SK-N-SH (cell line): ENCODE measurements around the gene XK. TPM values are rescaled to one million over a fixed set of nuclear protein-coding genes. Genes with fewer than 3 reads are reported as not detected.

Source experiments
- CTCF ChIA-PET: fragments of 300-600, 350-600 bp; formaldehyde crosslinking; extraction: SDS; loops from one replicate; lab custom pipeline; 2021; lab: Yijun Ruan, JAX
- POLR2A ChIA-PET: fragments of 350-600 bp; sonication (Branson Sonifier 250); formaldehyde crosslinking; extraction: SDS; loops from one replicate; lab custom pipeline; 2020; ENCODE audit warnings: antibody characterized with exemption, inconsistent platforms; lab: Yijun Ruan, JAX
- DNase-seq: peaks from one replicate; pipeline ENCODE4 v3.0.0; 2012
- H2AFZ ChIP-seq: fragments of 200-600 bp; sonication (generic); 2 replicates; pipeline ENCODE4 v1.8.1; 2016; ENCODE audit warnings: antibody characterized with exemption, mild to moderate bottlenecking, low read depth
- H3F3A ChIP-seq: fragments of 200-600 bp; sonication (generic); replicated peaks from 2 replicates; pipeline ENCODE3; 2016; ENCODE audit warnings: antibody characterized with exemption, mild to moderate bottlenecking; ENCODE audit not compliant: insufficient read depth
- H3K27ac ChIP-seq, 2 experiments: fragments of 200-500 bp in 1 of 2; fragments of 200-600 bp in 1 of 2; sonication (Bioruptor generic) in 1 of 2; sonication (generic), shearing (Covaris generic) in 1 of 2; 2 replicates each; pipeline versions ENCODE4 v1.5.1 to v1.6.1; 2014 to 2016; ENCODE audit warnings: low read depth in 2 of 2, inconsistent platforms in 1 of 2, low read length in 1 of 2, mild to moderate bottlenecking in 1 of 2, mixed read lengths in 1 of 2
- H3K27me3 ChIP-seq: fragments of 200-600 bp; sonication (generic), shearing (Covaris generic); 2 replicates; pipeline ENCODE4 v1.6.1; 2016; ENCODE audit warnings: mixed run types; ENCODE audit not compliant: insufficient read depth
- H3K36me3 ChIP-seq, 2 experiments: fragments of 200-500 bp in 1 of 2; fragments of 200-600 bp in 1 of 2; sonication (Bioruptor generic) in 1 of 2; sonication (generic) in 1 of 2; replicated peaks in 1 of 2; 2 replicates each; pipeline versions ENCODE3 to v1.5.1; 2014 to 2016; ENCODE audit warnings: low read length in 1 of 2, mild to moderate bottlenecking in 1 of 2; ENCODE audit not compliant: insufficient read depth in 2 of 2, control insufficient read depth in 1 of 2
- H3K4me1 ChIP-seq, 2 experiments: fragments of 200-500 bp in 1 of 2; fragments of 200-600 bp in 1 of 2; sonication (Bioruptor generic) in 1 of 2; sonication (generic), shearing (Covaris generic) in 1 of 2; 2 replicates each; pipeline versions ENCODE4 v1.5.1 to v1.6.1; 2014 to 2016; ENCODE audit warnings: low read depth in 1 of 2, low read length in 1 of 2, mixed run types in 1 of 2; ENCODE audit not compliant: insufficient read depth in 2 of 2, control insufficient read depth in 1 of 2
- H3K4me2 ChIP-seq: fragments of 200-600 bp; sonication (generic), shearing (Covaris generic); 2 replicates; pipeline ENCODE4 v1.6.1; 2017; ENCODE audit warnings: mixed run types
- H3K4me3 ChIP-seq, 2 experiments: fragments of 200-500 bp in 1 of 2; fragments of 200-600 bp in 1 of 2; sonication (Bioruptor generic) in 1 of 2; sonication (generic), shearing (Covaris generic) in 1 of 2; 2 replicates each; pipeline versions ENCODE4 v1.5.1 to v1.8.1; 2014 to 2016; ENCODE audit warnings: low read depth in 2 of 2, inconsistent platforms in 1 of 2, low read length in 1 of 2, mild to moderate bottlenecking in 1 of 2, mixed read lengths in 1 of 2, moderate library complexity in 1 of 2
- H3K79me2 ChIP-seq: fragments of 200-600 bp; sonication (generic); 2 replicates; pipeline ENCODE4 v1.8.1; 2017; ENCODE audit warnings: mild to moderate bottlenecking; ENCODE audit not compliant: insufficient read depth
- H3K9ac ChIP-seq: fragments of 200-600 bp; sonication (generic); 2 replicates; pipeline ENCODE4 v1.6.1; 2017; ENCODE audit warnings: mixed run types
- H3K9me2 ChIP-seq: fragments of 200-600 bp; sonication (generic); 2 replicates; pipeline ENCODE4 v1.6.1; 2017; ENCODE audit warnings: mixed run types
- H3K9me3 ChIP-seq: fragments of 200-600 bp; sonication (generic); 2 replicates; pipeline ENCODE4 v1.6.1; 2017; ENCODE audit warnings: mixed run types, mild to moderate bottlenecking, moderate library complexity
- H4K20me1 ChIP-seq: fragments of 200-600 bp; sonication (generic); 2 replicates; pipeline ENCODE4 v1.6.1; 2017; ENCODE audit warnings: mild to moderate bottlenecking, mixed run types; ENCODE audit not compliant: insufficient read depth
- FOXM1 ChIP-seq: IDR thresholded peaks from 2 replicates; pipeline ENCODE4 v1.4.0; 2012; ENCODE audit warnings: low read depth, mild to moderate bottlenecking
- GABPA ChIP-seq: IDR thresholded peaks from 2 replicates; pipeline ENCODE4 v1.4.0; 2012; ENCODE audit warnings: low read depth, mild to moderate bottlenecking
- GATA2 ChIP-seq: sonication (generic); formaldehyde crosslinking; IDR thresholded peaks from 2 replicates; pipeline ENCODE4 v1.5.0; 2020; ENCODE audit warnings: mild to moderate bottlenecking, missing genetic modification reagents
- IRF3 ChIP-seq: fragments of 150-350 bp; IDR thresholded peaks from 2 replicates; pipeline ENCODE4 v1.6.1; 2016; ENCODE audit warnings: mild to moderate bottlenecking, low read depth, low read length
- MAX ChIP-seq: IDR thresholded peaks from 2 replicates; pipeline ENCODE4 v1.4.0; 2012; ENCODE audit warnings: low read depth
- MEF2A ChIP-seq: IDR thresholded peaks from 2 replicates; pipeline ENCODE4 v1.4.0; 2012; ENCODE audit warnings: low read depth, borderline replicate concordance
- MXI1 ChIP-seq: IDR thresholded peaks from 2 replicates; pipeline ENCODE4 v1.6.1; 2012; ENCODE audit warnings: mild to moderate bottlenecking, low read depth, low read length, improper control_type of control experiment
- NRF1 ChIP-seq: IDR thresholded peaks from 2 replicates; pipeline ENCODE4 v1.6.1; 2012; ENCODE audit warnings: low read depth, mild to moderate bottlenecking, low read length
- PBX3 ChIP-seq: IDR thresholded peaks from 2 replicates; pipeline ENCODE4; 2012
- RAD21 ChIP-seq: IDR thresholded peaks from 2 replicates; pipeline ENCODE4 v1.6.1; 2012; ENCODE audit warnings: mild to moderate bottlenecking, low read length
- SMC3 ChIP-seq: IDR thresholded peaks from 2 replicates; pipeline ENCODE4 v1.6.1; 2012; ENCODE audit warnings: low read depth, low read length, improper control_type of control experiment
- TCF12 ChIP-seq: IDR thresholded peaks from 2 replicates; pipeline ENCODE4 v1.4.0; 2012
- WGBS: methylation state at CpG from one replicate; pipeline ENCODE4 v1.1.6; 2017; ENCODE audit warnings: low lambda C conversion rate; 5-methylcytosine and 5-hydroxymethylcytosine counted together
- polyA plus RNA-seq, 3 experiments: library from polyadenylated mRNA; depleted of rRNA; stranded (reverse); fragments of >200 nt; gene quantifications; 2 replicates each; pipeline ENCODE4 v1.2.3, GENCODE V29; 2012
- TF ChIP-seq, protein P1 (sequence below): IDR thresholded peaks from 2 replicates; pipeline ENCODE4 v1.6.1; 2012; ENCODE audit warnings: mild to moderate bottlenecking, low read depth, low read length, moderate library complexity
- TF ChIP-seq, protein P2 (sequence below): fragments of 150-350 bp; IDR thresholded peaks from 2 replicates; pipeline ENCODE4 v1.6.1; 2017; ENCODE audit warnings: antibody characterized with exemption, low read length, low read depth, borderline replicate concordance

Gene XK
- polyA plus RNA-seq, 1 of the 3 experiments (the other 2 are of a cell fraction) = not detected

DNA sequence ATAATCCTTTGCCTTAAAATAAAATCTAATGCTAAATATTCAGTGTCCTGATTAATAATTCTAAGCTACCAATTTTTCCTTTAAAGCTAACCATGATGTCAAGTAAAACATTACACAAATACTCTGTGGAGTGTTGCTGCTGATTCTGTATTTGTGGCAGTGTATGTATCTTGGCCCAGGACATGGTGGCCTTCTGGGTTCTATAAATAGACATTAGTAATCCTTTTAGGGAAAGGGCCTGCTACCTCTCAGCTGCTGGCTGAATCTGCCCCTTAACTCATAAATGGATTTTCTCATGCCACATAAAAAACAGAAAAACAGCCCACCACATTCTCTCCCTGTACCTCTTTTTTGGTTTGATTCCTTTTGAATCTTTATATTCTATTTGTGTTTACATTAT, 1.2 kb upstream of the XK start:
- Histone ChIP-seq H3F3A (no peaks in the 10 kb centered on the region), H3K79me2 (no peaks in the 10 kb centered on the region), H3K27me3 (peaks cover 16% of the 10 kb centered on the region; the same call in 1 of the 2 replicates), H3K4me3 (no peak overlapping the region), H3K4me2 (no peak overlapping the region), H2AFZ (no peak overlapping the region), H3K9me3 (no peaks in the 10 kb centered on the region), H3K9me2 (no peaks in the 10 kb centered on the region), H3K36me3 (no peaks in the 10 kb centered on the region), H3K27ac (no peak overlapping the region), H3K4me1 (peaks cover 0 to 3% of the 10 kb centered on the region in 2 experiments; a peak in 1 of 4 replicates), H4K20me1 (no peaks in the 10 kb centered on the region), H3K9ac (no peak overlapping the region)
- no peak for TF ChIP-seq FOXM1
- TF ChIP-seq, protein P1, sequence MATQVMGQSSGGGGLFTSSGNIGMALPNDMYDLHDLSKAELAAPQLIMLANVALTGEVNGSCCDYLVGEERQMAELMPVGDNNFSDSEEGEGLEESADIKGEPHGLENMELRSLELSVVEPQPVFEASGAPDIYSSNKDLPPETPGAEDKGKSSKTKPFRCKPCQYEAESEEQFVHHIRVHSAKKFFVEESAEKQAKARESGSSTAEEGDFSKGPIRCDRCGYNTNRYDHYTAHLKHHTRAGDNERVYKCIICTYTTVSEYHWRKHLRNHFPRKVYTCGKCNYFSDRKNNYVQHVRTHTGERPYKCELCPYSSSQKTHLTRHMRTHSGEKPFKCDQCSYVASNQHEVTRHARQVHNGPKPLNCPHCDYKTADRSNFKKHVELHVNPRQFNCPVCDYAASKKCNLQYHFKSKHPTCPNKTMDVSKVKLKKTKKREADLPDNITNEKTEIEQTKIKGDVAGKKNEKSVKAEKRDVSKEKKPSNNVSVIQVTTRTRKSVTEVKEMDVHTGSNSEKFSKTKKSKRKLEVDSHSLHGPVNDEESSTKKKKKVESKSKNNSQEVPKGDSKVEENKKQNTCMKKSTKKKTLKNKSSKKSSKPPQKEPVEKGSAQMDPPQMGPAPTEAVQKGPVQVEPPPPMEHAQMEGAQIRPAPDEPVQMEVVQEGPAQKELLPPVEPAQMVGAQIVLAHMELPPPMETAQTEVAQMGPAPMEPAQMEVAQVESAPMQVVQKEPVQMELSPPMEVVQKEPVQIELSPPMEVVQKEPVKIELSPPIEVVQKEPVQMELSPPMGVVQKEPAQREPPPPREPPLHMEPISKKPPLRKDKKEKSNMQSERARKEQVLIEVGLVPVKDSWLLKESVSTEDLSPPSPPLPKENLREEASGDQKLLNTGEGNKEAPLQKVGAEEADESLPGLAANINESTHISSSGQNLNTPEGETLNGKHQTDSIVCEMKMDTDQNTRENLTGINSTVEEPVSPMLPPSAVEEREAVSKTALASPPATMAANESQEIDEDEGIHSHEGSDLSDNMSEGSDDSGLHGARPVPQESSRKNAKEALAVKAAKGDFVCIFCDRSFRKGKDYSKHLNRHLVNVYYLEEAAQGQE = no peak
- DNase-seq = no peak
- POLR2A ChIA-PET = no interaction called here
- CTCF ChIA-PET = no interaction called here

- WGBS = 48% methylated on average over 3 of the region's 3 CpGs
- no peak overlapping the region for H3K4me2 ChIP-seq
- ChIA-PET CTCF (no interaction called here), POLR2A (no interaction called here)
- no peaks in the 10 kb centered on the region for H3K36me3 ChIP-seq
- H3K27me3 ChIP-seq = peaks cover 16% of the 10 kb centered on the region; the same call in 1 of the 2 replicates
- no peak overlapping the region for H3K9ac ChIP-seq
- no peaks in the 10 kb centered on the region for H3K79me2 ChIP-seq
- H4K20me1 ChIP-seq = no peaks in the 10 kb centered on the region
- H2AFZ ChIP-seq = no peak overlapping the region
- H3K27ac ChIP-seq = no peak overlapping the region
- no peak for DNase-seq
- TF ChIP-seq GATA2 (no peak), NRF1 (no peak), GABPA (no peak), PBX3 (no peak), MXI1 (no peak), TCF12 (no peak), MEF2A (no peak), SMC3 (no peak), IRF3 (no peak), MAX (no peak), RAD21 (no peak)
- TF ChIP-seq, protein P2, sequence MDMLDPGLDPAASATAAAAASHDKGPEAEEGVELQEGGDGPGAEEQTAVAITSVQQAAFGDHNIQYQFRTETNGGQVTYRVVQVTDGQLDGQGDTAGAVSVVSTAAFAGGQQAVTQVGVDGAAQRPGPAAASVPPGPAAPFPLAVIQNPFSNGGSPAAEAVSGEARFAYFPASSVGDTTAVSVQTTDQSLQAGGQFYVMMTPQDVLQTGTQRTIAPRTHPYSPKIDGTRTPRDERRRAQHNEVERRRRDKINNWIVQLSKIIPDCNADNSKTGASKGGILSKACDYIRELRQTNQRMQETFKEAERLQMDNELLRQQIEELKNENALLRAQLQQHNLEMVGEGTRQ = no peak
- TF ChIP-seq, protein P1 = no peak
- TF ChIP-seq, all 33 proteins: peak for 0
- H3K4me3 ChIP-seq = no peak overlapping the region
- H3K9me3 ChIP-seq = no peaks in the 10 kb centered on the region
- H3K4me1 ChIP-seq = peaks cover 0 to 3% of the 10 kb centered on the region in 2 experiments; a peak in 1 of 4 replicates
- no peaks in the 10 kb centered on the region for H3K9me2 ChIP-seq
- no peaks in the 10 kb centered on the region for H3F3A ChIP-seq
Observed at GRCh38 chrX:37684973-37685372, 618 bp upstream of the XK start.
